AG08396 (cell line): ENCODE measurements around the gene DNAJC25.

Source experiments
- DNase-seq: peaks from one replicate; pipeline ENCODE4 v3.0.0; 2012; ENCODE audit warnings: low spot score, mixed read lengths

Gene DNAJC25

DNA sequence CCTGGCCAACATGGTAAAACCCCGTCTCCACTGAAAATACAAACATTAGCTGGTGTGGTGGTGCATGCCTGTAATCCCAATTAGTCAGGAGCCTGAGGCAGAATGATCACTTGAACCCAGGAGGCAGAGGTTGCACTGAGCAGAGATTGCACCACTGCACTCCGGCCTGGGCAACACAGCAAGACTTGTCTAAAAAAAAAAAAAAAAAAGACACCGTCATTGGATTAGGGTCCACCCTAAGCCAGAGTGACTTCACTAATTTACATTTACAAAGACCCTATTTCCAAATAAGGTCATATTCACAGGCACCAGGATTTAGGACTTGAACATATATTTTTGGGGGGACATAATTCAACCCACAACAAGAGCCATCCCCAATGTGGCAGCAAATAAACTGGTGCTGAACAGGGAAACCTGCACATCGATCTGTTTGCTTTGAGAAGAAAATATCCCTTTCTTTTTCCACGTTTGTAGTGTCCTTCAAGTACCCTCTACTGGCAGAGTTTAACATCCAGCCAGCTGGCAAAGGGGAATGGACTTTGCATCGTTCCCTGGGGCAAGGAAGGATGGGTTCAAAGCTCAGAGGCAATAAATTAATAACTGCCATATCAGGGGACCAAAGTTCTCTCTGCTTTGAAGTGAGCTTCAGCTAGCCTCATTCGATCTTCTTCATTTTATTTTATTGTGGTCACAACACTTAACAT, 3.7 kb upstream of the DNAJC25 start:
- no peak for DNase-seq

DNA sequence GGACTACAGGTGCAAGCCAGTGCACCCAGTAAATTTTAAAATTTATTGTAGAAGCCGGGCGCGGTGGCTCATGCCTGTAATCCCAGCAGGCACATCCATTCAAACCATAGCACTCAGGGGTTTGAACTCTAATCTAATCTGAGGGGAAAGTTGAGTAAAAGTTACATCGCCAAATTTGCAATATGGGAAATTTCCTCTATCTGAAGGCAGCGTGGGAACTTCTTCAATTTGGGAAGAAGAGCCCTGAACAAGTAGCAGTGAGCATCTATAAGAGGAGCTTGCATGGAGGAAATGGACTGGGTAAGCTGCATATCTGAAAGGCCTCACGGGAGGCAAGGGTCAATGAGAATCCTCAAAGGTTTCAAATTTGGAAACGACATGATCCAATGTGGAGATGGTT, 2.7 kb upstream of the DNAJC25 start:
- DNase-seq = no peak

DNA sequence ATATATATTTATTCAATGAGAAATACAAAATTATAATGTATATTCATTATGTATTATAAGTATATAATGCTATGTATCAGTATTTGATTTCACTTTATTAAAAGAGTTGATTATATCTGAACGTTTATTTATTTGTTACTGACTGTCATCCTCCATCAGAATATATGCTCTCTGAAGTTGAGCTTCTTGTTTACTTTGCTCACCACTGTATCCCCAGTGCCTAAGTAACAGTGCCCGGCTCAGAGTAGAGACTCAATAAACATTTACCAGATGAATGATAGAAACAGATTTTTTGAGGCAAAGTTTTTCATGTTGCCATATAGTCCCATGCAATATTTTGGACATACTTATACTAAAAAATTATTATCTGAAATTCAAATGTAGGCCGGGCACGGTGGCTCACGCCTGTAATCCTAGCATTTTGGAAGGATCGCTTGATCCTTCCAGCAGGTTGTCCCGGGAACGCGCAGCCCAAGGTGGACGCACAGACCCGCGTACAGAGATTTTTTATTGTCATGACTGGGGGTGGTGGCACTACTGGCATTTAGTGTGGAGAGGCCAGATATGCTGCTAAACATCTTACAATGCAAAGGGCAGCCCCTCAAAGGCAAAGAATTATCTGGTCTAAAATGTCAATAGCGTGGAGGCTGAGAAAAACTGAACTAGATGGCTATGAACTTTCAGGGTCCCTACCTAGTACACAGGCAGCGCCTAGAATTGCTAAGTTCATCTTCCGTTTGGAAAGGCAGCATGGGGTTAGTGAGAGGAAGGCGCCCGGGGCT, 761 bp upstream of the DNAJC25 start:
- DNase-seq = no peak

DNA sequence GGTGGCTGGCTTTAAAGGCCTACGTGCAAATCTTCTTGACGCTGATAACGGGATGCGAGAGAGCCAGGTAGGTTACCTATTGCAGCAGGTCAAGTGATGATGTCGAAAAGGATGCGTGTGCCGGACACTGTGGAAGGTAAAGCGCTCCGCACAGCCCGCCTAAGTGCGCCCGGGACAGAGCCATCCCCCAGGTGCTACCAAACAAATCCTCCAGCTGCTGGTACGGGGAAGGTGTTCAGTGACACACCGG, 245 bp upstream of the DNAJC25 start:
- no peak for DNase-seq

DNA sequence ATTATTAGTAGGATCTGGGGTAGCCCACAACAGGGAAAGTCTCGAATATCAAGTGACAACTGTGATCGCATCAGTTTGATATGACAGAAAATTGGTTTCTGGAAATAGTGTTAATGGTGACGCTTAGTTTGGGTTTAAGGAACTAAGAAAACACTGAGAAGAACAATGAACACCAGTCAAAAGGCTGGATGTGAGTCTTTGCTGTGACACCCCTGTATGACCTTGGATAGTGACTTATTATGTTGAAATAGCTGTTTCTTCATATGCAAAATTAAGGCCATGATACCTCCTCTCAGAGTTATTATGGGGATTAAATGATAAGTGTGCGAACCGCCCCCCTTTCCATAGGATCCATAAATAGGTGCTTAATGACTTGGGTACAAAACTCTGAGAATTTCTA, 926 bp downstream of the DNAJC25 start:
- DNase-seq = no peak

DNA sequence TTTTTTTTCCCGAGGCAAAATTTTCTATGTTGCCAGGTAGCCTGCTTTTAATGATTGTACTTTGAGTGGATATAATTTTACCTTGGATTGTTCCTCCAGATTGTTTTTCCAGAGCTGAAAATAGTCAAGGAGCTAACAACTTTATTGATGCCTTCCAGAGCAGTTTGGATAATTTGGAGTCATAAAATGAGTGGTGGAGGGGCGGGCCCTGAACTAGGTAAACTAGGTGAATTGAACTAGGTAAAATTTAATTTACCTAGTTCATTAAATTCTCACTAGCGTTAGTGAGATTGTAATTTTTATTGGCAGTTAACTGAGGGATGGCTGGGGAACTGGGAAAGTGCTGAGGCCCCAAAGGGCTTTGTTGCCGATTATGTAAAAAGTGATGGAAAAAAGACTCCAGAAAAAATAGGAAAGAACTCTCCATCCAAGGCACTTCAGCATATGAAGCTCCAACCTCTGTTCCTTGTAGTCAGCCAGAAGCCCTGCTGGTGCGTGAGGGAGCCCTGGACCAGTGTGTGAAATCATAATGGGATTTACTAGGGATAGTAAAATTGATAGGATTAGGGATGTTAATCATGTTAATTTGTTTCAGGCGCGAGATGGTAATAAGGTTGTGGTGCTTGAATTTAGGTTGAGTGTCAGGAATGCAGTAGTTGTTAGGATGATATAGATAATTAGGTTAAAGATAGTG, 1.7 kb downstream of the DNAJC25 start:
- no peak for DNase-seq

DNA sequence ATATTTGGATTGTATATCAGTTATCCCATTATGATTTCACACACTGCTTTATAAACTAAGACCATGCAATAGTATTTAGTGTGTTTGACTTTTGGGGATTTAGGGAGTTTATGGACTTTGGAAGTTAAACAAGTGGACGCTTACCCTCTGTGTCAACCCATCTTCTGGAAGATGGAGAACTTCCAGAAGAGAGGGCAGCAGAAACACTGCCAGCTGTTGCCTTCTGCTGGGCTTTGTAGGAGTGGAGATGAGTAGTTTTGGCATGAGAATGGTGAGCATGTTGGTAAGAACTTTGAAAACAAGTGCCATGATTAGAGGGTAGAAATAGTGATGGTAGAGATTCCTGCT, 2.2 kb downstream of the DNAJC25 start:
- DNase-seq = no peak

DNA sequence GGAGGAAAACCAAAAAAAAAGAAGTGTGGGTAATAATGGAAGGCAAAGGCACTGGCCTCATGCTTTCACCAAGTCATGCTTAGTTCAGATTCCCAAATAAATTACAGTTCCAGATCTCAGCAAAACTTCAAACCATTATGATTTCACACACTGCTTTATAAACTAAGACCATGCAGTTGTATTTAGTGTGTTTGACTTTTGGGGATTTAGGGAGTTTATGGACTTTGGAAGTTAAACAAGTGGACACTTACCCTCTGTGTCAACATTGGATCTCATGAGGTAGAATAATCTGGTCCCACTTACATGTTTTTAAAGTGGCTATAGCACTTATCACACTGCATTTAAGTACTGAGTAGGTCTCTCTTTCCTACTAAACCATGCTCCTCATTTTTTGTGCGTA, 3.7 kb downstream of the DNAJC25 start:
- no peak for DNase-seq

DNA sequence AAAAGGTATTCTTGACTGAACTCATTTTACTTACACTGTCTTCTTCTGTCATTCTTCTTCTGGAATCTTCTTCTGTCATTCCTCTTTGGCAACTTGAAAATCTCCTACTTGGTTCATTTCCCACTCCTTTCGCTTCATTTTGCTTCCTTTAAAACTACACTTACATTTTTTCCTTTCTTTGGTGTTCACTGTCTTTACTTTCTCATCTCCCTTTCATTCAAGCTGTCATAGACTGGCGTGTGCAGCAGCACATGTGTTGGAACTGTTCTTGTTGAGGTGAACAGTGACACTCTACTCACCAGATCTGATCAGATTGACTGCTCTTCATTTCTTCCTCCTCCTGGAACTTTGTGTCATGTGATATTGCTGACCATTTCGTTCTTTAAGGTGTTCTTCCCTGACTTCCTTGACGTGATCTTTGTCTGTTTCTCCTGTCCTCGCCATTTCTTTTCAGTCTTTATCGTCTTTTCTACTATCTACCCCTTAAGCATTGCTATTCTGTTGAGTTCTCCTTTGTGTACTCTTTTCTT, 6.4 kb downstream of the DNAJC25 start:
- no peak for DNase-seq

DNA sequence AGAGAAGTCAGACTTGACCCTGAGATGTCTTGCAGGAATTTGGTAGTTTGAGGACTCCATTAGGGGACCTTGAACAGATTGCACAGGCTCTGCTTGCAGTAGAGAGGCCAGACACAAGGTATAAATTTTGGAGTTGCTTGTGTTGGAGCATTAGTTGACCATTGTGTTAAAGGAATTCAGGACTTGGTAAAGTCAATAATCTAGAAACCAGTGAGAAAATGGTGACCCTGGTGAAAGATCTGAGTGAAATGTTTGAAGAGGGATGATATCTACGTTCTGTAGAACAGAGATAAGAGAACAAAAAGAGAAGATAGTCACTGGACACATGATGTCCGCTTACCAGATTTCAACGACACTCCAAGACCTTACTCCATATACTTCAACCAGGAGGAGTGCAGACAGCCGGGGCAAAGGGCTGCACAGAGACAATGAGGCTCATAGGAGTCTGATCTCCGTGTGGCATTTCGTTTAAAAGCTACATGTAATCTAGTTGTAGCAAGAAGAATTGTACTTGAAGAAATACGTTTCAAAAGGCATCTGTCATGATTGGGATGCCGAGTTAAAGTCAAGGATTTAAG, 13.2 kb downstream of the DNAJC25 start:
- DNase-seq = no peak

DNA sequence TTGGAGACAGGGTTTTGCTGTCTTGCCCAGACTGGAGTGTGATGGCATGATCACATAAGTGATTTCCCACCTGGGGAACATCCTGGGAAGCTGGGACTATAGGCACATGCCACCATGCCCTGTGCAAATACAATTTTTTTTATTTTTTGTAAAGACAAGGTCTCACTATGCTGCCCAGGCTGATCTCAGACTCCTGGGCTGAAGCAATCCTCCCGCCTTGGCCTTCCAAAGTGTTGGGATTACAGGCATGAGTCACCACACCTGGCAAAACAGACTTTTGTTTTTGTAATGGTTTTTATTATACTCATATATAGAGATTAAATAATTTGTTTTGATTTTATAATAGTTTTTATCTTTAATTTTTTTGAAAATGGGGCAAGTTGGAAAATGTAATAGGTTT, 14.7 kb downstream of the DNAJC25 start:
- DNase-seq = no peak

DNA sequence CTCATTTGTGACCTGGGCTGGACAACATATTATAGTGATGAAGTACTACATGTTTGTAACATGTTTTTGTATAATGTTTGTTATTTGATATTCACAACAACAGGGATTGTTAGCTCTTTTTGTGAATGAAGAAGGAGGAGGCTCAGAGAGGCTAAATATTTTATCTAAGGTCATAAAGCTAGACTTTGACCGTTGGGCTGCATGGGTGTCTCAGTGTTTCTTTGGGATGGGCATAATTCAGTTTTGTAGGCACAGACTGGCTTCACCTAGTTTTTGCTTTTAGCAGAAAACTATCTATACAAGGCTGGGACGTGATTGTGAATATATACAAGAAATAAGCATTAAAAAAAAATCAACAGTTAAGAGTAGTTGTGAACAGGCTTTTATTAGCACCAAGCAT, 15.3 kb downstream of the DNAJC25 start:
- DNase-seq = no peak

DNA sequence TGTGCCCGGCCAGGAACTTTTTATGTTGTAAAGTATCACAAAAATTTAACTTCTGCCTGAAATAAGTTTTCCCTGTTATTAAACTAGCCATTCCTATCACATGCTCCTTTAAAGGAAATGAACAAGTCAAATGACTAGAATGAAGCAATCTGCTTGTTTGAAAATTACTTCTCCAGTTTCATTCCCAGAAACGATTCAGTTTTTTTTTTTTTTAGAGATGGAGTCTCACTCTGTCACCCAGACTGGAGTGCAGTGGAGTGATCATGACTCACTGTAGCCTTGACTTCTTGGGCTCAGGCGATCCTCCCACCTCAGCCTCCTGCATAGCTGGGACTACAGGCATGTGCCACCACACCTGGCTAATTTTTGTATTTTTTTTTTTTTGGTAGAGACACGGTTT, 16.9 kb downstream of the DNAJC25 start:
- DNase-seq = peak; percentile 49

DNA sequence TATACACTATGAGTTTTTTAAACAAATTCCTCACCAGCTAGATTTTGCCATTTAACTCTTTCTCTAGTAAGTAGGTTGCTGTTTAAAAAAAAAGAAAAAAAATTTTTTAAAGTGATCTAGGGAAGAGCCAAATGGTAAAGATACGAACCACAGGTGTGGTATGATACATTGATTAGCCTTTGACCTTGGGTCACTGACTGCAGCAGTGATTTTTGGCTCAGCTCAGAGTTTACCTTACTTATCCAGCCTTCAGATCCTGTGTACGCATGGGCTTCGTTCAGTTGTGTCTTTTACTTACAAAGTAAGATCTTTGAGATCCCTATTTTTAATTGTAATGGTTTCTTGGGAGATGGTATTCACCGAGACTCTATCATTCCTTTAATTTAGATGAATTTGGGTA, 17.9 kb downstream of the DNAJC25 start:
- no peak for DNase-seq

DNA sequence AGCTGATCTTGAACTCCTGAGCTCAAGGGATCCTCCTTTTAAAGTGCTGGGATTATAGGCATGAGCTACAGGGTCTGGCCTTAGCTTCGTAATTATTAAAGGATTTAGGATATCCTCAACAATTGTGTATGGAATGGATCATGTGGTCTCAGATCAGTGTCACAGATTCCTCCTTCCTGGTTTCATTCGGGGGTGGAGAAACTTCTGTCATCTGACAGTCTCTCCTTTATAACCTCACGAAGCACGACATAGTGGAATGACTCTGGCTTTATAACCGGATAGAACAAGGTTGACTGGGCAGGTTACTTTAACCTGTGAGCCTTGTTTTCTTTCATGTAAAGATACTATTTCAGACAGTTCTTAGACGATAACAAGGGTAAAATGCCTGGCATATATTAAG, 25.9 kb downstream of the DNAJC25 start:
- DNase-seq = no peak

DNA sequence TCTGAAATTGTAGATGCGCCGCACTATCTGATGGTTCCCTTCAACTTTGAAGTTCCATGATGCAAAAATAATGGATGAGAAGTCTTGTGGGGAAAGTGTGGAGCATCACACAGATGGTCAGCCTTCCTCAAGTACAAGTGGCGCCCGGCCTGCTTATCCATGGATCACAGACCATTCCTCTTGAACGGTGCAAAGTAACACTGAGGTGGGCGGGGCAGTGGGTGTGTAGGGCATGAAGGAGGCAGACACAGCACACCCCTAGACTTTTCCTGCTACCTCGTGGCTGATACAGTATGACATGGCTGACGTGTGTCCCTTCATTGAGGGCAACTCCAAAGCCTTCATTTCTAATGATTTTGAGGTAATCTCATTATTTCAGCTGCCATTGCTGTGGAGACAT, 27.8 kb downstream of the DNAJC25 start:
- DNase-seq = no peak

DNA sequence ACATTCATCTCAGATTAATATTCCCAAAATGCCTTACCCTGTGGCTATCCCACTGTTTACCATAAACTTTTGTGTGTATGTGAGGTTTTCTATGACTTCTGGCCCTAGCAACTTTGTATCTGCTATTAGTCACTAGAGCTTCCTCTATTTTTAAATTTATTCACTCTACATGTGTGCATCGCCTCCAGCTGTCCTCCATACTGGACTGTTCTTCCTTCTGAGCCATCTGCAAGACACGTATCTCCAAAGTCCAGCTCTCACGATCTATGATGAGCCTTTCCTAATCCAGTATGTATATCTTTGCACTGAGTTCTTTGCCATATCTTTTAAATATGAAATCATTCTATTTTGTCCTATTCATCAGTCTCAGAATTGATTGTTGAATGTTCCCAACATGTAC, 28.6 kb downstream of the DNAJC25 start:
- DNase-seq = no peak

DNA sequence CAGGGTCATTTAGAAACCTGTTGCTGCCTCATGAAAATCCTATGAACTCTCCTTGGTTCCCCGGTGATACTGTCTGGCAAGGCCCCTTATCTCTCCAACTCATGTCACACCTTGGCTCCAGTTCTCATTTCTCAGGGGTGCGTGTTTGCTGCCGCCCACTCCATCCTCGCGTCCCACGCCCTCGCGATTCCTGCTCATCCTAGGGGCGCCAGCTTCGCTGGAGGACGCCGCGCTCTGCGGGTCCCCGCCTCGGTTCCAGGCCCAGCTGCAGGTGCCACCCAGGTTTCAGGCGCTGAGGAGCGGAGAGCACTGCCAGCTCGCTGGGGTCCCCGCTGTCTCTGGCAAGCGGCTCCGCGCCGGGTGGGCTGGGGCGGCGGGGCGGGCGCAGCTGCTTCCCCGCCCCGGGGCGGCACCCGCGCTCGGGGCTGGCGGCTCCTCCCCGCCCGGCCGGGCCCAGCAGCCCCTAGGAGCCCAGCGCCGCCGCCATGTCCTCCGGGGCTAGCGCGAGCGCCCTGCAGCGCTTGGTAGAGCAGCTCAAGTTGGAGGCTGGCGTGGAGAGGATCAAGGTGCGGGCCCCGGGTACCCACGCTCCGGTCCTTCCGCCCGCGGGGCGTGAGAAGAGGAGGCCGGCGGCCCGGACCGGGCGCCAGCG, 30.1 kb downstream of the DNAJC25 start, which contains the start of gene GNG10:
TSS of gene GNG10 (plus strand) at position 456 of the 652 bp plus-strand sequence. CDS start at position 486, 30 bp downstream.
- DNase-seq = peak; percentile 93

DNA sequence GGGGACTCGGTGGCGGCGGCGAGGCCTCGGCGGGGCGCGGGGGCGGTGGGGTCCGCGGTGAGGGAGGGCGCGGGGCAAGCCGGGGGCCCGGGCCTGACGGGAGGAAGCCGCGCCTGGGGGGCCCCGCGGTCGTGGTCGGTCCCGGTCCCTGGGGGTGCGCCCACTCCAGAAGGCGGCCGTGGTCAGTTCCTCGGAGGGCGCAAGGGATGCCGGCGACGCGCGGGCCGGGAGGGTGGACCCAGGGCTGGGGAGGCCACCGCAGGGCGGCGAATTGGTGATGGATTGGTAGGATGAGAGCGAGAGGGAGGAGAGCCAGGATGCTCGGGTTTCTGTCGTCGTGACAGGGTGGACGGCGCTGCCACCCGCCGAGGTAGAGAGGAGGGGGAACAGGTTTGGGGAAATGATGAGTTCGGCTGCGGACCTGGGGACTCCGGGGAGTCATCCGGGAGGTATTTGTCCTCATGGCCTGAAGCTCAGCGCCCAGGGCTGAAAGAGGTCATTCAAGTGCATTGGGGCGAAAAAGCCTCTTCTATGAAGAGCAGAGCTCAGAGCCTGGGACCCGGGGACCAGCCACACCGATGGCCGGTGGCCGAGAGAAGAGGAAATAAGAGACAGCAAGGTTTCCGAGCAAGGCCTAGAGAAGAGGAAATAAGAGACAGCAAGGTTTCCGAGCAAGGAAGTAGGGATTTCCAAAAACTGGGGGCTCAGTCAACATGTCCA, 30.8 kb downstream of the DNAJC25 start:
- DNase-seq = peak; percentile 76

DNA sequence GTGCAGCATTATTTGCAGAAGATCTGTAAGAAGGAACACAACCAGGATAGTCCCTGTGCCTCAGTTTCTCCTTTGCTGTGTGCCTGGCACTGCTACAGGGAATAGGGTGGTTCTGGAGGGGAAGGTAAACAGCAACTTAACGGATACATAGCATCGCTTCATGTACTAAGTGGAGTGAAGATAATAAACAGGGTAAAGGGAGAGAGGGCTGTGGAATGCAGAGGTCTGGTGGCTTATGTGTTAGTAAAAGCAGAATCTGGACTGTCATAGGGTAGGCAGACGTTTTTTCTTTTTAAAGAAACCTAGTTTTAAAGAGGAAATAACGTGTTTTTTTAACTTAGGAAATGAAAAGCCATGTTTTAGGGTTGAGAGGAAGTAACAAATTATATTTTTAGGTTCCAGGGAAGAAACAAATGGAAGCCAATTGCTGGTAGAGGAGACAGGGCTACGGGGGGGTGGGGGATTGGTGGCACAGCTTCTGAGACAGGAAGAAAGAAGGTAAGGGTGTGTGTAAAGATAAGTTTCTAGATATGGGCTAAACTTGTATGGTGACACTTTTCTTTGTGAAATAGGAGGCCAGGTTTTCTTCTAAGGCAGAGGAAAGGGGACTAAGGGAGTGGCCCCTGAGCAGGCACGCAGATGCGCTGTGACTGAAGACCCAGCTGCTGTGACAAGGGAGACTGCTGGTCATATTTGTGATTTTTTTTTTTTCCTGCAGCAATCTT, 31.6 kb downstream of the DNAJC25 start:
- DNase-seq = peak; percentile 26

DNA sequence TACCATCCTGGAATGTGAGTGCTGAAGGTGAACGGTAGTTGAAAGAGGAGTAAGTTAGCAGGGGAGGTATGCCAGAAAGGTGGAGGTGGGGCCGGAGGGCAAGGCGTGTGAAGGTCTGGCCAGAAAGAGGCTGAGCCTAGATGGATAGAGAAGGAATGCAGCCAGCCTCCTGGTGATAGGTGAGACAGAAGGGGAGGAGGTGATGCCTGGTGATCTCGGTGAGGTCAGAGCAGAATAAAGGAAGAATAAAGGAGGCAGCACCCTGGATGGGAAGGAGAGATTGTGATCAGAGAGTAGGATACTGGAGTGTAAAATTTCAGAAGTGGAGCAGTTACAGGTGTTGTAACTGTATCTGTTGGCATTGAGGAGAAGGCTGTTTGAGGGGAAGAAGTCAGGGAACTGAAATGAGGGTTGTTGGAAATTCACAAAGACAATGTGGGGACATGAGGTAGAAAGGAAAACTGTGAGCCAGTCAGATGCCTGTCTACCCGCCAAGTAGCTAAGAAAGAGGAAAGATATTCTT, 32.2 kb downstream of the DNAJC25 start:
- DNase-seq = no peak
